ENCODE data around the gene SRPK3.

SRPK3 gene

DNA sequence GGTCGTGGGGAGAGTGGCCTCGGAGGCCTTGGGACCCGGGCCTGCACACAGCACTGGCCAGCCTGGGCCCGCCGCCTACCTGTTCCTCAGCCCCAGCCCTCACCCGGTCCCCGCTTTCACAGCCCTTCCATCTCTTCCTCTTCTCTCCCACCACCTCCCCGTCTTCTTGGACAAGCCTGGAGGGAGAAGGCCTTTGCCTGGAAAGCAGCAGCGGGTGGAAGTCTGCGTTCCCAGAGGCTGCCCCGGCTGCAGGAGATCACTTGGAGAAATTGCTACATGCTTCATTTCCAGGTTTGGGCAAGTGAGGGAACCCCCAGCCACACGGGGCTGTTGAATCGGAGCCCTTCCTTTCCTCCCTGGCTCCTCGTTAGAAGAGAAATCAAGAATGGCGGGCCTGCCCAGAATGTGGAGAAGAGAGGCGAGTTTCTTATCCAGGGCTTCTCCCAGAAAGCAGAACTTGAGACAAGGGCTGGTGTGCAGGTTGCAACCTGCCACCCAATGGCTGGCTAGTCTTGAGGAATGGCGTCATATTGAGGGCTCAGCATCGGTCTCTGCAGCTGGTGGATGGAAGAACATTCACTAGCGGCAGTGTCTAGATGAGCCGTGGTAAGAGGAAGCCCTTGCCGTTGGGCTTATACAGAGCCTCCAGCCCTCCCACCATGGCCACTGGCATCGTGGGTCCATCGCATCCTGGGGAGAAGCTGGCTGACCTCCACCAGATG, 50.7 kb downstream of the SRPK3 start:
- no peak for DNase-seq (ENCODE audit: low spot score)

DNA sequence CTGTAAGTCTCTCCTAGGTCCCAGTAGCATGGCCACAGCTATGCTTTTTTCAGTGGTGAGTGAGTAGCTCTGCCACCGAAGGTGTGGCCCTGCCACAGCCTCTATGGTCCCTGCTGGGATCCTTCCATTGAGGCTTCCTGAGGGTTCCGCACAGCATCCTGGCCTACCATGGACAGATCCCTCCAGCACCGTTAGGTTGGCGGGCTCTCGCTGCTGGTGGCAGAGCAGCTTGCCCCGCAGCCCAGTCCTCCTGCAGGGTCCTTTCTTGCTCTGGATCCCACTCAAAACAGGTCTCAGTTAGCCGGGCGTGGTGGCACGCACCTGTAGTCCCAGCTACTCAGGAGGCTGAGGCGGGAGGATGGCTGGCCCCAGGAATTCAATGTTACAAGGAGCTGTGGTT, 51.9 kb downstream of the SRPK3 start:
- no peak for DNase-seq (ENCODE audit: low spot score)

Data from RKO (cell line).